IMR-90 (cell line): ENCODE data around the gene E2F8. TPM values are rescaled to one million over a fixed set of nuclear protein-coding genes. Genes with fewer than 3 reads are reported as not detected.

ENCODE experiments used
- ATAC-seq: fragments of 200-7000 bp; cut with Tn5 transposase; 2 replicates; pipeline ENCODE4 v1.9.1; 2020; ENCODE audit warnings: low read depth, mild to moderate bottlenecking, moderate library complexity
- BruUV-seq: library from RNA; stranded (reverse); fragments of 400-500 nt; replicated peaks from 2 replicates; lab custom pipeline; 2021; lab: Mats Ljungman, UMichigan
- CTCF ChIA-PET: fragments of 300-600 bp; formaldehyde crosslinking; extraction: SDS; loops from one replicate; lab custom pipeline; 2021; ENCODE audit warnings: antibody characterized with exemption; lab: Yijun Ruan, JAX
- POLR2A ChIA-PET: fragments of 300-600 bp; sonication (Branson Sonifier 250); formaldehyde crosslinking; loops from one replicate; lab custom pipeline; 2022; ENCODE audit warnings: antibody characterized with exemption; ENCODE audit not compliant: unreplicated experiment; lab: Charles Lee
- DNase-seq: peaks from one replicate; pipeline ENCODE4 v3.0.0; 2013
- H2AFZ ChIP-seq: replicated peaks from 2 replicates; pipeline ENCODE3; 2013; ENCODE audit warnings: low read length, mild to moderate bottlenecking; ENCODE audit not compliant: poor library complexity
- H2AK5ac ChIP-seq: 2 replicates; pipeline ENCODE4 v1.6.1; 2013; ENCODE audit warnings: low read depth, low read length, inconsistent platforms
- H2AK9ac ChIP-seq: replicated peaks from 2 replicates; pipeline ENCODE3; 2013; ENCODE audit warnings: mild to moderate bottlenecking, low read depth, low read length, moderate library complexity; ENCODE audit not compliant: poor library complexity
- H2BK120ac ChIP-seq: 2 replicates; pipeline ENCODE4 v1.6.1; 2013; ENCODE audit warnings: low read depth, low read length, inconsistent platforms
- H2BK15ac ChIP-seq: 3 replicates; pipeline ENCODE4 v1.6.1; 2013; ENCODE audit warnings: low read depth, low read length, inconsistent platforms
- H2BK20ac ChIP-seq: 2 replicates; pipeline ENCODE4 v1.6.1; 2013; ENCODE audit warnings: low read depth, mild to moderate bottlenecking, inconsistent platforms, low read length, moderate library complexity
- H2BK5ac ChIP-seq: 2 replicates; pipeline ENCODE4 v1.6.1; 2013; ENCODE audit warnings: mild to moderate bottlenecking, low read depth, low read length, inconsistent platforms; ENCODE audit not compliant: poor library complexity, severe bottlenecking
- H3K14ac ChIP-seq: replicated peaks from 2 replicates; pipeline ENCODE4 v1.6.1; 2013; ENCODE audit warnings: low read depth, low read length, inconsistent platforms
- H3K18ac ChIP-seq: 2 replicates; pipeline ENCODE4 v1.6.1; 2013; ENCODE audit warnings: low read depth, low read length, control low read depth
- H3K23ac ChIP-seq: 2 replicates; pipeline ENCODE4 v1.6.1; 2013; ENCODE audit warnings: low read depth, low read length, inconsistent platforms
- H3K27ac ChIP-seq: 2 replicates; pipeline ENCODE4 v1.5.1; 2013; ENCODE audit warnings: mild to moderate bottlenecking, control low read depth, low read length; ENCODE audit not compliant: insufficient read depth
- H3K27me3 ChIP-seq: 2 replicates; pipeline ENCODE4 v1.6.1; 2013; ENCODE audit warnings: low read length; ENCODE audit not compliant: control insufficient read depth, insufficient read depth
- H3K36me3 ChIP-seq: 2 replicates; pipeline ENCODE4 v1.6.1; 2013; ENCODE audit warnings: low read length, mixed read lengths; ENCODE audit not compliant: control insufficient read depth, insufficient read depth
- H3K4ac ChIP-seq: 2 replicates; pipeline ENCODE4 v1.6.1; 2013; ENCODE audit warnings: low read depth, low read length, inconsistent platforms
- H3K4me1 ChIP-seq: 2 replicates; pipeline ENCODE4 v1.6.1; 2013; ENCODE audit warnings: low read length, mixed read lengths; ENCODE audit not compliant: control insufficient read depth, insufficient read depth
- H3K4me2 ChIP-seq: 2 replicates; pipeline ENCODE4 v1.6.1; 2013; ENCODE audit warnings: low read depth, mild to moderate bottlenecking, control low read depth, low read length, moderate library complexity
- H3K4me3 ChIP-seq: 2 replicates; pipeline ENCODE4 v1.5.1; 2013; ENCODE audit warnings: low read depth, mild to moderate bottlenecking, control low read depth, low read length, moderate library complexity; ENCODE audit not compliant: insufficient read depth
- H3K56ac ChIP-seq: 2 replicates; pipeline ENCODE4 v1.6.1; 2013; ENCODE audit warnings: low read length, inconsistent platforms; ENCODE audit not compliant: insufficient read depth; ENCODE audit errors: extremely low read depth
- H3K79me1 ChIP-seq, 2 experiments: 2 replicates each; pipeline ENCODE4 v1.6.1; 2013; ENCODE audit warnings: low read length in 2 of 2, inconsistent platforms in 1 of 2, low read depth in 1 of 2
- H3K9ac ChIP-seq: 2 replicates; pipeline ENCODE4 v1.6.1; 2013; ENCODE audit warnings: low read depth, low read length, control low read depth
- H3K9me1 ChIP-seq: 2 replicates; pipeline ENCODE4 v1.6.1; 2013; ENCODE audit warnings: low read length, inconsistent platforms; ENCODE audit not compliant: insufficient read depth
- H3K9me3 ChIP-seq: 2 replicates; pipeline ENCODE4 v1.6.1; 2013; ENCODE audit warnings: low read length; ENCODE audit not compliant: control insufficient read depth, insufficient read depth
- H4K20me1 ChIP-seq: 2 replicates; pipeline ENCODE4 v1.6.1; 2013; ENCODE audit warnings: low read length, inconsistent platforms; ENCODE audit not compliant: insufficient read depth
- H4K5ac ChIP-seq: 2 replicates; pipeline ENCODE4 v1.6.1; 2013; ENCODE audit warnings: mild to moderate bottlenecking, low read depth, low read length, control low read depth
- H4K8ac ChIP-seq, 2 experiments: 2 replicates each; pipeline ENCODE4 v1.6.1; 2013; ENCODE audit warnings: low read depth in 2 of 2, low read length in 2 of 2, control low read depth in 1 of 2, inconsistent platforms in 1 of 2
- H4K91ac ChIP-seq: 2 replicates; pipeline ENCODE4 v1.6.1; 2013; ENCODE audit warnings: low read depth, low read length, inconsistent platforms; ENCODE audit not compliant: insufficient read depth
- BHLHE40 ChIP-seq: fragments of 150-350 bp; IDR thresholded peaks from 2 replicates; pipeline ENCODE4 v1.6.1; 2016; ENCODE audit warnings: mild to moderate bottlenecking, low read depth, low read length
- CEBPB ChIP-seq: IDR thresholded peaks from 2 replicates; pipeline ENCODE4 v1.6.1; 2012; ENCODE audit warnings: low read depth, low read length, improper control_type of control experiment
- FOS ChIP-seq: fragments of 150-350 bp; IDR thresholded peaks from 2 replicates; pipeline ENCODE4 v1.6.1; 2016; ENCODE audit warnings: low read depth, low read length
- MAFK ChIP-seq: IDR thresholded peaks from 2 replicates; pipeline ENCODE4 v1.6.1; 2012; ENCODE audit warnings: low read depth, low read length, improper control_type of control experiment
- MAZ ChIP-seq: IDR thresholded peaks from 2 replicates; pipeline ENCODE4 v1.6.1; 2012; ENCODE audit warnings: low read depth, mild to moderate bottlenecking, low read length, improper control_type of control experiment, moderate library complexity, borderline replicate concordance
- MXI1 ChIP-seq: IDR thresholded peaks from 2 replicates; pipeline ENCODE4 v1.6.1; 2012; ENCODE audit warnings: low read depth, mild to moderate bottlenecking, low read length, moderate library complexity, borderline replicate concordance
- NFE2L2 ChIP-seq: fragments of 150-350 bp; IDR thresholded peaks from 2 replicates; pipeline ENCODE4 v1.6.1; 2016; ENCODE audit warnings: low read depth, mild to moderate bottlenecking, low read length
- POLR2A ChIP-seq: IDR thresholded peaks from 2 replicates; pipeline ENCODE4 v1.6.1; 2012; ENCODE audit warnings: mild to moderate bottlenecking, low read depth, low read length
- RAD21 ChIP-seq: IDR thresholded peaks from 2 replicates; pipeline ENCODE4 v1.6.1; 2012; ENCODE audit warnings: low read length, improper control_type of control experiment
- RFX5 ChIP-seq: IDR thresholded peaks from 2 replicates; pipeline ENCODE4 v1.8.0; 2012; ENCODE audit warnings: low read depth, mild to moderate bottlenecking, low read length, moderate library complexity
- SMC3 ChIP-seq: fragments of 150-350 bp; IDR thresholded peaks from 2 replicates; pipeline ENCODE4 v1.6.1; 2016; ENCODE audit warnings: low read depth, mild to moderate bottlenecking, antibody characterized with exemption, low read length, moderate library complexity
- USF2 ChIP-seq: fragments of 150-350 bp; IDR thresholded peaks from 2 replicates; pipeline ENCODE4 v1.6.1; 2017; ENCODE audit warnings: mild to moderate bottlenecking, antibody characterized with exemption, low read length, low read depth
- WGBS, 2 experiments: methylation state at CpG; one replicate each; pipeline versions ENCODE4 v1.1.5 to v1.1.7; 2013; ENCODE audit warnings: missing lambda C conversion rate in 2 of 2; ENCODE audit not compliant: insufficient read length in 1 of 2; ENCODE audit errors: extremely low coverage in 2 of 2; 5-methylcytosine and 5-hydroxymethylcytosine counted together
- dilution Hi-C: fragments of 300-500 bp; cut with HindIII; formaldehyde crosslinking; loops from one replicate; pipeline ENCODE4 v1.14.3; 2018; ENCODE audit warnings: low sequenced_read_pairs; ENCODE audit not compliant: unreplicated experiment
- in situ Hi-C: fragments of 300-500 bp; cut with MboI; formaldehyde crosslinking; loops from 3 replicates; pipeline ENCODE4 v1.14.3; 2019; ENCODE audit warnings: low sequenced_read_pairs, inconsistent platforms, mixed read lengths
- intact Hi-C: fragments of 100-400 bp; cut with micrococcal nuclease; formaldehyde crosslinking; loops from 2 replicates; pipeline ENCODE4 v1.10.0; 2022
- polyA plus RNA-seq, 3 experiments: library from polyadenylated mRNA; depleted of rRNA; stranded (reverse); fragments of >200 nt; gene quantifications; 2 replicates each; pipeline ENCODE4 v1.2.3, GENCODE V29; 2012; ENCODE audit warnings: low replicate concordance in 1 of 3
- total RNA-seq: library from RNA; depleted of rRNA; stranded (reverse); fragments of >200 nt; gene quantifications from 2 replicates; pipeline ENCODE4 v1.2.3, GENCODE V29; 2012
- TF ChIP-seq, protein P1 (sequence below): conservative IDR thresholded peaks from 2 replicates; pipeline ENCODE4 v1.5.1; 2012; ENCODE audit warnings: mild to moderate bottlenecking, low read depth, low read length, improper control_type of control experiment

E2F8 gene
- total and polyA plus RNA-seq, 2 of the 4 experiments (the other 2 are of a cell fraction), result 1.1 to 2.3 TPM

DNA sequence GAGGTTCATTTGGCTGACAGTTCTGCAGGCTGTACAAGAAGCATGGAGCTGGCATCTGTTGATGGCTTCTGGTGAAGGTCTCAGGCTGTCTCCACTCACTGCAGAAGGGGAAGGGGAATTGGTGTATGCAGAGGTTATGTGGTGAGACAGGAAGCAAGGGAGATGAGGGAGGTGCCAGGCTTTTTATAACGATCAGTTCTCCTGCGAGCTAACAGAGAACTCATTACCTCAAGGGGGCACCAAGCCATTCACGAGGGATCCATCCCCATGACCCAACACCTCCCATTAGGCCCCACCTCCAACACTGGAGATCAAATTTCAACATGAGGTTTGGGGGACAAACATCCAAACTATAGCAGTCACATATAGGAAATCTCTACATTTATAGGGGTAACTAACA lies 38.7 kb upstream of the E2F8 start:
- no peaks in the 10 kb centered on the region for H3K36me3 ChIP-seq
- ATAC-seq, result no peak
- intact Hi-C loops, result no loop called here
- H4K5ac ChIP-seq, result no peak overlapping the region
- H2BK20ac ChIP-seq, result no peak overlapping the region
- H3K9me1 ChIP-seq, result no peaks in the 10 kb centered on the region
- no peak overlapping the region for H2AK9ac ChIP-seq
- no peak overlapping the region for H3K27ac ChIP-seq
- H2AFZ ChIP-seq, result no peak overlapping the region
- no peak overlapping the region for H2BK120ac ChIP-seq
- peaks cover 16% of the 10 kb centered on the region for H3K27me3 ChIP-seq
- dilution Hi-C loops, result no loop called here
- no peak for DNase-seq
- ChIA-PET CTCF (no interaction called here), POLR2A (no interaction called here)
- no CpG with 5 or more reads among the region's 3 CpGs for WGBS, 2 experiments
- BruUV-seq, result no TSS peak
- no peak overlapping the region for H3K18ac ChIP-seq
- no peak overlapping the region for H3K23ac ChIP-seq
- no peak overlapping the region for H3K4me3 ChIP-seq
- H4K91ac ChIP-seq, result no peak overlapping the region
- H3K56ac ChIP-seq, result no peak overlapping the region
- no peak overlapping the region for H2BK15ac ChIP-seq
- H4K8ac ChIP-seq, result no peak overlapping the region
- H3K9me3 ChIP-seq, result no peaks in the 10 kb centered on the region
- H2AK5ac ChIP-seq, result no peak overlapping the region
- no peak overlapping the region for H3K4me2 ChIP-seq
- no peaks in the 10 kb centered on the region for H3K79me1 ChIP-seq
- no peak overlapping the region for H3K4ac ChIP-seq
- no peaks in the 10 kb centered on the region for H4K20me1 ChIP-seq
- H2BK5ac ChIP-seq, result no peak overlapping the region
- in situ Hi-C loops, result no loop called here
- H3K14ac ChIP-seq, result no peak overlapping the region
- H3K9ac ChIP-seq, result no peak overlapping the region
- no peaks in the 10 kb centered on the region for H3K4me1 ChIP-seq
- TF ChIP-seq SMC3, result no peak
- no peak for TF ChIP-seq NFE2L2
- TF ChIP-seq FOS, result no peak
- TF ChIP-seq, protein P1, sequence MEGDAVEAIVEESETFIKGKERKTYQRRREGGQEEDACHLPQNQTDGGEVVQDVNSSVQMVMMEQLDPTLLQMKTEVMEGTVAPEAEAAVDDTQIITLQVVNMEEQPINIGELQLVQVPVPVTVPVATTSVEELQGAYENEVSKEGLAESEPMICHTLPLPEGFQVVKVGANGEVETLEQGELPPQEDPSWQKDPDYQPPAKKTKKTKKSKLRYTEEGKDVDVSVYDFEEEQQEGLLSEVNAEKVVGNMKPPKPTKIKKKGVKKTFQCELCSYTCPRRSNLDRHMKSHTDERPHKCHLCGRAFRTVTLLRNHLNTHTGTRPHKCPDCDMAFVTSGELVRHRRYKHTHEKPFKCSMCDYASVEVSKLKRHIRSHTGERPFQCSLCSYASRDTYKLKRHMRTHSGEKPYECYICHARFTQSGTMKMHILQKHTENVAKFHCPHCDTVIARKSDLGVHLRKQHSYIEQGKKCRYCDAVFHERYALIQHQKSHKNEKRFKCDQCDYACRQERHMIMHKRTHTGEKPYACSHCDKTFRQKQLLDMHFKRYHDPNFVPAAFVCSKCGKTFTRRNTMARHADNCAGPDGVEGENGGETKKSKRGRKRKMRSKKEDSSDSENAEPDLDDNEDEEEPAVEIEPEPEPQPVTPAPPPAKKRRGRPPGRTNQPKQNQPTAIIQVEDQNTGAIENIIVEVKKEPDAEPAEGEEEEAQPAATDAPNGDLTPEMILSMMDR, result no peak
- TF ChIP-seq MXI1, result no peak
- TF ChIP-seq BHLHE40, result no peak
- no peak for TF ChIP-seq MAFK
- no peak for TF ChIP-seq POLR2A
- TF ChIP-seq MAZ, result no peak
- no peak for TF ChIP-seq RAD21
- no peak for TF ChIP-seq CEBPB
- no peak for TF ChIP-seq USF2
- TF ChIP-seq RFX5, result no peak
